Activated CD4-positive, alpha-beta memory T cell treated with anti-CD3 and anti-CD28 coated beads, Interleukin-2, amount 10 ng/mL, durations not matched to agents 7 days and 5 days (primary cell): ENCODE data around the gene MRPS18A. TPM values are rescaled to one million over a fixed set of nuclear protein-coding genes. Genes with fewer than 3 reads are reported as not detected.
"Not testable (repeated sequence)": the region's sequence is repeated elsewhere in the genome, so short reads cannot be mapped to it uniquely, and the experiment has no call there.

Experiments used
- CTCF ChIA-PET: fragments of 350-600 bp; sonication (Branson Sonifier 250); formaldehyde crosslinking; loops from one replicate; lab custom pipeline; 2021; ENCODE audit warnings: antibody characterized with exemption, inconsistent platforms; lab: Charles Lee
- POLR2A ChIA-PET: fragments of 350-600 bp; sonication (Branson Sonifier 250); formaldehyde crosslinking; loops from one replicate; lab custom pipeline; 2021; ENCODE audit warnings: antibody characterized with exemption; lab: Charles Lee
- DNase-seq: peaks from one replicate; pipeline ENCODE4 v3.0.0-alpha.2; 2020
- H3K27ac Mint-ChIP-seq: one replicate; pipeline ENCODE4 v1.8.0; 2021; ENCODE audit warnings: mild to moderate bottlenecking, mixed read lengths
- H3K27me3 Mint-ChIP-seq: one replicate; pipeline ENCODE4 v1.8.0; 2021; ENCODE audit warnings: mixed read lengths
- H3K36me3 Mint-ChIP-seq: one replicate; pipeline ENCODE4 v1.8.0; 2021; ENCODE audit warnings: low read depth, mixed read lengths
- H3K4me1 Mint-ChIP-seq: one replicate; pipeline ENCODE4 v1.8.0; 2021; ENCODE audit warnings: mixed read lengths
- H3K4me3 Mint-ChIP-seq: one replicate; pipeline ENCODE4 v1.8.0; 2021; ENCODE audit warnings: mild to moderate bottlenecking, mixed read lengths
- H3K9me3 Mint-ChIP-seq: one replicate; pipeline ENCODE4 v1.8.0; 2021; ENCODE audit warnings: mixed read lengths
- total RNA-seq, 2 experiments: library from RNA; stranded (reverse); gene quantifications; one replicate each; pipeline ENCODE4 v1.2.3, GENCODE V29; 2021

The MRPS18A gene
- total RNA-seq, 2 experiments from 2014 or later, result 38.5 to 40.5 TPM

- POLR2A ChIA-PET, result no interaction called here
- Mint-ChIP-seq H3K27me3 (peaks cover 9% of the 10 kb centered on the region), H3K4me1 (peaks cover 13% of the 10 kb centered on the region), H3K27ac (no peak overlapping the region), H3K36me3 (no peaks in the 10 kb centered on the region), H3K9me3 (peaks cover 4% of the 10 kb centered on the region), H3K4me3 (no peak overlapping the region)
- DNase-seq, result no peak
- CTCF ChIA-PET, result no interaction called here
Observed at GRCh38 chr6:43658161-43658560, 29.4 kb downstream of the MRPS18A start.

DNA sequence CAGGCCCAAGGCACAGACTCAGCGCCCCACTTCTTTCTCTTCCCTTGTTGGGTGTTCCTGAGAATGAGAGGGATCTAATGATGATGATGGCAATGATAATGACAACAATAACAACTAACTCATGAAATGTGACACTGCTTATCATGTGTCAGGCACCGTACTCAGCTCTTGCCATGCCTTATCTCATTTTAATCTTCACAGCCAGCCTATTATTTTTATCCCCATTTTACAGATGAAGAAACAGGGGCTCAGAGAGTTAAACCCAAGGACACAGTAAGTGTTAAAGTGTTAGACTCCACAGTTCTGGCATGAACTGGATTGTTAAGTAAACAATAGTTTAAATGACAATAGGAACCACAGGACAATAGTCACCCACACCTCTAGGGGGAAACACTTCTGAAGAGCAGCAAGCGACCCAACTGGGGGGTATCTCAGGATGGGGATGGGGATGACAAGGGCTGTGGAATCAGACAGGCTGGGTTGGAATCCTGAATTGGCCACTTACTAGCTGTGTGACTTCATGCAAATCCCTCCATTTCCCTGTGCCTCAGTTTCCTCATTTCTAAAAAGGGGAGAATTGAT is 30.3 kb downstream of the MRPS18A start:
- ChIA-PET CTCF (no interaction called here), POLR2A (interaction anchor here (1.6 to 1.7 kb wide), 2 partner anchors 14 to 28 kb away, joined by 3 to 4 read pairs; partner anchors contain the start of gene GTPBP2)
- Mint-ChIP-seq H3K36me3 (no peaks in the 10 kb centered on the region), H3K27me3 (peaks cover 9% of the 10 kb centered on the region), H3K4me3 (no peak overlapping the region), H3K4me1 (peaks cover 7% of the 10 kb centered on the region), H3K27ac (no peak overlapping the region), H3K9me3 (peaks cover 4% of the 10 kb centered on the region)
- DNase-seq, result no peak

DNA sequence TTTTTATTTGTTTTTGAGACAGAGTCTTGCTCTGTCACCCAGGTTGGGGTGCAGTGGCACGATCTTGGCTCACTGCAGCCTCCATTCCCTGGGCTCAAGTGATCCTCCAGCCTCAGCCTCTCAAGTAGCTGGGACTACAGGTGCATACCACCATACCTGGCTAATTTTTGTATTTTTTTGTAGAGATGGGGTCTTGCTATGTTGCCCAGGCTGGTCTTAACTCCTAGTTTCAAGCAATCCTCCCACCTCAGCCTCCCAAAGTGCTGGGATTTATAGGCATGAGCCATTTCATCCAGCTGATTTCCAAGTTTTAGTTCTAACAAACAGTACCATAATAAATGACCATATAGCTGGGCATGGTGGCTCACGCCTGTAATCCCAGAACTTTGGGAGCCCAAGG is 34.8 kb downstream of the MRPS18A start:
- DNase-seq, H3K36me3 Mint-ChIP-seq, POLR2A ChIA-PET, H3K27me3 Mint-ChIP-seq, H3K4me3 Mint-ChIP-seq, H3K27ac Mint-ChIP-seq, CTCF ChIA-PET, H3K9me3 Mint-ChIP-seq, H3K4me1 Mint-ChIP-seq: not testable (repeated sequence)

DNA sequence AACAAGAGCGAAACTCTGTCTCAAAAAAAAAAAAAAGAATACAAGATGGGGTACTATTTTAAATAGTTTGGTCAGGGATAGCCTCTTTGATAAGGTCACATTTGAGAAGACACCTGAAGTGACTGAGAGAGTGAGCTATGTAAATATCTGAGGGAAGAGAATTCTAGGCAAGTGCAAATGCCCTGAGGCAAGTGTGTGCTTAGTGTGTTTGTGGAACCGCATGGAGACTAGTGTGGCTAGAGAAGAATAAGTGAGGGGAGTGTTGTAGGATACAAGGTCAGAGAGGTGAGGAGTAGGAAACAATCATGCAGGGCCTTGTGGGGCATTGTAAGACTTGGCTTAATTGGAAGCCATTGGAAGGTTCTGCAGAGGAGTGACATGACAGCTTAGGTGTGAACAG is 39.3 kb downstream of the MRPS18A start:
- H3K9me3 Mint-ChIP-seq, result no peaks in the 10 kb centered on the region
- H3K36me3 Mint-ChIP-seq, result no peaks in the 10 kb centered on the region
- H3K4me3 Mint-ChIP-seq, result no peak overlapping the region
- no peak for DNase-seq
- peaks cover 9% of the 10 kb centered on the region for H3K4me1 Mint-ChIP-seq
- ChIA-PET POLR2A (interaction anchor here (2.1 kb wide), 1 partner anchor 18 kb away, joined by 7 read pairs; the partner anchor contains the start of gene GTPBP2), CTCF (interaction anchor here (1.7 kb wide), 1 partner anchor 122 kb away, joined by 3 read pairs; the partner anchor contains the start of gene VEGFA)
- no peak overlapping the region for H3K27ac Mint-ChIP-seq
- peaks cover 2% of the 10 kb centered on the region for H3K27me3 Mint-ChIP-seq

DNA sequence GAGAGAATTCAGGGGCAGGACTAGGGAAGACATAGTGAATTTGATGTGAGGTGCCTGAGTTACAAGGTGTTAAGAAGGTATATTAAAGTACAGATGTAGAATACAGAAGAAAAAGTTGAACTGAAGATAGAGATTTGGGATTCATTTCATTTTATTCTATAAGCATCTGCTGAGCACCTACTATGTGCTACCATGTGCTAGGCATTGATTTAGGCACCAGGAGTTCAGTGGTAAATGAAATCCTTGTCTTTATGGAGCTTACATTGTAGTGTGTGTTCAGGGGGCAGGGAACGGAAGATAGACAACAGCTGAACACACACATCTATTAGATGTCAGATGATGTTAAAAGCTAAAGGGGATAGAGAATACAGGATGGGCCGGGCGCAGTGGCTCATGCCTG is 40.0 kb downstream of the MRPS18A start:
- H3K4me1 Mint-ChIP-seq, result peaks cover 9% of the 10 kb centered on the region
- no peak for DNase-seq
- peaks cover 2% of the 10 kb centered on the region for H3K27me3 Mint-ChIP-seq
- ChIA-PET CTCF (interaction anchor here (1.7 kb wide), 1 partner anchor 122 kb away, joined by 3 read pairs; the partner anchor contains the start of gene VEGFA), POLR2A (interaction anchor here (2.1 kb wide), 1 partner anchor 18 kb away, joined by 7 read pairs; the partner anchor contains the start of gene GTPBP2)
- H3K4me3 Mint-ChIP-seq, result no peak overlapping the region
- H3K9me3 Mint-ChIP-seq, result no peaks in the 10 kb centered on the region
- H3K36me3 Mint-ChIP-seq, result peaks cover 5% of the 10 kb centered on the region
- no peak overlapping the region for H3K27ac Mint-ChIP-seq

GRCh38 chr6:43645613-43645964 is 42.0 kb downstream of the MRPS18A start:
- H3K4me1 Mint-ChIP-seq, result peaks cover 12% of the 10 kb centered on the region
- H3K27ac Mint-ChIP-seq, result no peak overlapping the region
- peaks cover 2% of the 10 kb centered on the region for H3K27me3 Mint-ChIP-seq
- POLR2A ChIA-PET, result interaction anchor here (0.8 to 3.0 kb wide), 6 partner anchors 9 to 630 kb away, joined by 3 to 12 read pairs (median 4); partner anchors contain the start of genes GTPBP2 and MAD2L1BP
- H3K9me3 Mint-ChIP-seq, result no peaks in the 10 kb centered on the region
- DNase-seq, result no peak
- H3K36me3 Mint-ChIP-seq, result peaks cover 18% of the 10 kb centered on the region
- H3K4me3 Mint-ChIP-seq, result peak overlapping the region; percentile 67
- CTCF ChIA-PET, result interaction anchor here (1.0 to 1.5 kb wide), 2 partner anchors 22 to 24 kb away, joined by 4 to 6 read pairs; no protein-coding TSS in a partner anchor

DNA sequence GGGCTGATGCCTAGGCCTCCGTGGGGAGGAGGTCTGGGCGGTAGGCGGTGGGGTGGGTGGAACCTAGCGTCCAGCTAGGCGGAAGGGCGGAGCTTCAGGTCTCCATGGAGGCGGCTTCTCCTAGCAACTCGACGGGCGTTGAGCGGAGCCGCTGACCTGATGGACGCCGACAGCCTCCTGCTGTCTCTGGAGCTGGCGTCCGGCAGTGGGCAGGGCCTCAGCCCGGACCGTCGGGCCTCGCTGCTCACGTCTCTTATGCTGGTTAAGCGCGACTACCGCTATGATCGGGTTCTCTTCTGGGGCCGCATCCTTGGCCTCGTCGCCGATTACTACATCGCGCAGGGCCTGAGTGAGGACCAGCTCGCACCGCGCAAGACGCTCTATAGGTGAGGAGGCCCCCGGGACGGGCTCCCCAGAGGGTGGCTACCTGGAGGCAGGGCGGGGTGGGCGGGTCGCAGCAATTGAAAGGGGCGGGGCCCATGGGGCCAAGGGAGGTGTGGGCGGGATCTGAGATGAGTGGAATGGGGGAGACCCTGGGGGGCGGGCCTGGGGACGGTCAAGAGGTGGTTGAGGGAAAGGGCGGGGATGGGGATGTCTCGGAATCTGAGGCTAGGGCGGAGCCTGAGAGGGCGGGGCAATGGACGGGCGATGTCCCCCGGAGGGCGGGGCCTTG is 42.5 kb downstream of the MRPS18A start, which contains the start of gene RSPH9:
TSS of gene RSPH9 (plus strand) at position 97 of the 673 bp plus-strand sequence. CDS start at position 160, 63 bp downstream.
- H3K27ac Mint-ChIP-seq, result no peak within 1 kb of the TSS
- POLR2A ChIA-PET, result interaction anchor here (0.8 to 3.0 kb wide), 6 partner anchors 9 to 629 kb away, joined by 3 to 12 read pairs (median 4); partner anchors contain the start of genes GTPBP2 and MAD2L1BP
- H3K9me3 Mint-ChIP-seq, result no peaks in the 10 kb centered on the region
- peaks cover 2% of the 10 kb centered on the region for H3K27me3 Mint-ChIP-seq
- CTCF ChIA-PET, result interaction anchor here (1.0 to 1.5 kb wide), 2 partner anchors 22 to 25 kb away, joined by 4 to 6 read pairs; no protein-coding TSS in a partner anchor
- peaks cover 17% of the 10 kb centered on the region for H3K4me1 Mint-ChIP-seq
- peak within 1 kb of the TSS; percentile 67 for H3K4me3 Mint-ChIP-seq
- peaks cover 23% of the 10 kb centered on the region for H3K36me3 Mint-ChIP-seq
- DNase-seq, result peak; percentile 73

GRCh38 chr6:43639984-43640800 is 47.4 kb downstream of the MRPS18A start:
- Mint-ChIP-seq H3K27ac (no peak overlapping the region), H3K4me1 (peaks cover 49% of the 10 kb centered on the region), H3K27me3 (no peaks in the 10 kb centered on the region), H3K36me3 (peaks cover 64% of the 10 kb centered on the region), H3K4me3 (no peak overlapping the region), H3K9me3 (no peaks in the 10 kb centered on the region)
- CTCF ChIA-PET, result no interaction called here
- no peak for DNase-seq
- POLR2A ChIA-PET, result interaction anchor here (2.6 kb wide), 1 partner anchor 10 kb away, joined by 10 read pairs; the partner anchor contains the start of gene GTPBP2

GRCh38 chr6:43636308-43636659 is 51.3 kb downstream of the MRPS18A start:
- peaks cover 55% of the 10 kb centered on the region for H3K36me3 Mint-ChIP-seq
- H3K27me3 Mint-ChIP-seq, result no peaks in the 10 kb centered on the region
- ChIA-PET CTCF (interaction anchor here (0.8 to 2.6 kb wide), 3 partner anchors 30 to 621 kb away, joined by 3 to 11 read pairs (median 3); partner anchors contain the start of gene SLC35B2), POLR2A (interaction anchor here (0.6 to 2.6 kb wide), 15 partner anchors 9 to 289 kb away, joined by 3 to 13 read pairs (median 4); partner anchors contain the start of genes ABCC10, MRPS18A, POLH and XPO5)
- H3K9me3 Mint-ChIP-seq, result no peaks in the 10 kb centered on the region
- peaks cover 53% of the 10 kb centered on the region for H3K4me1 Mint-ChIP-seq
- DNase-seq, result peak; percentile 37
- peak overlapping the region; percentile 87 for H3K27ac Mint-ChIP-seq
- peak overlapping the region; percentile 94 for H3K4me3 Mint-ChIP-seq

DNA sequence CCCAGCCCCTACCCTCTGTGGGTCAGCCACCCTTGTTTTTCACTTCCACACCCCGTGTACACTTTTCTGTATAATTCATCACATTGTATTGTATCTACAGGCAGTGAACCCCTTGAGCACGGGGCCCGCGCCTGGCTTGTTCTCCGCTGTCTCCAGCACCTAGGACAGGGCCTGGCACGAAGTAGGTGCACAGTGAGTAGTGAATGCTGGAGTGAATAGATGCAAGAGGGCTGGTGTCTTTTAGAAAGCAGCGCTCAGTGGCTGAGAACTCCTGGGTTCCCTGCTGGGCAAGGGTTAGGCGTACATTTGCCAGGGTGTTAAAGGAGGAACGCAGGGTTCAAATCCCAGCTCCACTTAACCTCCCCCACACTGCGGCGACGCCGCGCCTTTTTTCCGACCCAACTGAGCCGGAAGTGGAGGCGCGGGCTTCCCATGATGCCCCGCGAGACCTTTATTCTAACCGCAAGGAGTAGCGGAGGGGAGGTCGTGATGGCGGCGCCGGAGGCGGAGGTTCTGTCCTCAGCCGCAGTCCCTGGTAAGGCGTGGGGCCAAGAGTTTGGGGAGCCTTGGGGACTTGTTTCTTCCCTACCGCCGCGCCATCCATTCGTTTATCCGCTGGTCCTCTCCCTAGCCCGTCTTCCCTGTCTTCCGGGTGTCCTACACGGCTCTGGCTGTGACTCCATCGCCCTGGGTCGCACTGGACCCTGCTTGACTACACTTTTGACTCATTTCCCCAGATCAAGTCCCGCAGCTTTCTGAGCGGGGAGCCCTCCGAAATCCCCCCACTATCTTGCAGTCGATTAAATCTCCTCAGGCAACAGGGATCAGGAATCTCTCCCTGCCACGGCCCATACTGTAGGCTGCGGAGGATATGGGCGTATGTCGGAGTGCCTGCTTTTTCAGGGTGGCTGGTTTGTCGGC is 51.9 kb downstream of the MRPS18A start, which contains the start of gene MAD2L1BP:
TSS of gene MAD2L1BP (plus strand) at position 454 of the 921 bp plus-strand sequence. CDS start at position 490, 36 bp downstream.
- Mint-ChIP-seq H3K36me3 (peaks cover 49% of the 10 kb centered on the region), H3K27me3 (no peaks in the 10 kb centered on the region), H3K4me3 (peak within 1 kb of the TSS; percentile 94), H3K27ac (peak within 1 kb of the TSS; percentile 87), H3K9me3 (no peaks in the 10 kb centered on the region), H3K4me1 (peaks cover 57% of the 10 kb centered on the region)
- ChIA-PET CTCF (interaction anchor here (0.8 to 2.6 kb wide), 3 partner anchors 31 to 621 kb away, joined by 3 to 11 read pairs (median 3); partner anchors contain the start of gene SLC35B2), POLR2A (interaction anchor here (0.6 to 2.6 kb wide), 16 partner anchors 9 to 208 kb away, joined by 3 to 13 read pairs (median 4); partner anchors contain the start of genes ABCC10, MRPS18A, POLH and XPO5)
- DNase-seq, result peak; percentile 92

DNA sequence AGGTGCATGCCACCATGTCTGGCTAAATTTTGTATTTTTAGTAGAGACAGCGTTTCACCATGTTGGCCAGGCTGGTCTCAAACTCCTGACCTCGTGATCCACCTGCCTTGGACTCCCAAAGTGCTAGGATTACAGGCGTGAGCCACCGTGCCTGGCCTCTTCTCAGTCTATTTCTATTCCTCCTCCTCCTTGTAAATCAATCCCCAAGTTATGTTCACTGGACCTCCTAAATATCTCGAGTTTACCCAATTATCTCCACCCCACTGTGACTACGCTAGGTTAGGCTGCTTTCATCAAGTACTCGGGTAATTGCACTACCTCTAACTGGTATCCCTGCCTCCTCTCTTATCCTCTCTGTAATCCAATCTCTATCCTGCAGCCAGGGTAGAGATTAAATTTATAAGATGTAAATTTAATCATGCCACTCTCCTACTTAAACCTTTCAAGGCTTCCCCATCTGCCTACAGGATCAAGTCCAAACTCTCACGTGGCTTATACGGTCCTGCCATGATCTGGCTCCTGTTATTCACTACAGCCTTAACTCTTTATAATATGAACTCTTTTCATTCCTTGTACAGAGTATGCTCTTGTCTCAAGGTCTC is 52.8 kb downstream of the MRPS18A start:
- H3K4me1 Mint-ChIP-seq, result peaks cover 56% of the 10 kb centered on the region
- ChIA-PET CTCF (no interaction called here), POLR2A (interaction anchor here (1.0 to 2.6 kb wide), 7 partner anchors 8 to 59 kb away, joined by 3 to 13 read pairs (median 10); partner anchors contain the start of genes MRPS18A, POLH and XPO5)
- H3K9me3 Mint-ChIP-seq, result no peaks in the 10 kb centered on the region
- peak overlapping the region; percentile 87 for H3K27ac Mint-ChIP-seq
- H3K36me3 Mint-ChIP-seq, result peaks cover 41% of the 10 kb centered on the region
- no peak for DNase-seq
- no peaks in the 10 kb centered on the region for H3K27me3 Mint-ChIP-seq
- H3K4me3 Mint-ChIP-seq, result peak overlapping the region; percentile 94
